HepG2 (cell line): ENCODE data around the gene DPYD.

Experiments
- EED ChIP-seq: sonication (generic); formaldehyde crosslinking; IDR thresholded peaks from 2 replicates; pipeline ENCODE4 v1.5.0; 2020; ENCODE audit warnings: mild to moderate bottlenecking, missing genetic modification reagents
- EZH2 ChIP-seq: conservative IDR thresholded peaks from 2 replicates; pipeline ENCODE4 v1.6.1; 2012; ENCODE audit warnings: mild to moderate bottlenecking, low read depth, low read length, moderate library complexity
- HDAC2 ChIP-seq: sonication (generic); formaldehyde crosslinking; IDR thresholded peaks from 2 replicates; pipeline ENCODE4 v1.4.0; 2020; ENCODE audit warnings: missing genetic modification reagents
- NFE2 ChIP-seq: sonication (generic); formaldehyde crosslinking; IDR thresholded peaks from 2 replicates; pipeline ENCODE4 v1.4.0; 2020; ENCODE audit warnings: missing genetic modification reagents
- POLR2A ChIP-seq, 2 experiments: IDR thresholded peaks; 2 replicates each; pipeline ENCODE4 v1.6.1; 2011; ENCODE audit warnings: low read depth in 2 of 2, low read length in 2 of 2, mild to moderate bottlenecking in 1 of 2, moderate library complexity in 1 of 2; ENCODE audit not compliant: insufficient read depth in 1 of 2
- POLR2AphosphoS2 ChIP-seq: IDR thresholded peaks from 2 replicates; pipeline ENCODE4 v1.6.1; 2011; ENCODE audit warnings: low read depth, low read length, improper control_type of control experiment
- SRSF4 ChIP-seq: fragments of 200-400 bp; formaldehyde crosslinking; IDR thresholded peaks from one replicate; pipeline ENCODE4 v1.6.1; 2018; ENCODE audit warnings: mild to moderate bottlenecking, low read depth, low read length, moderate library complexity; ENCODE audit not compliant: poor library complexity, severe bottlenecking
- ZBTB2 ChIP-seq: sonication (generic); formaldehyde crosslinking; IDR thresholded peaks from 2 replicates; pipeline ENCODE4 v1.8.0; 2022; ENCODE audit warnings: low read depth, missing genetic modification reagents
- ZKSCAN8 ChIP-seq: IDR thresholded peaks from 2 replicates; pipeline ENCODE4 v1.6.1; 2016; ENCODE audit warnings: borderline replicate concordance, missing genetic modification reagents, missing compliant biosample characterization
- ZNF784 ChIP-seq: sonication (generic); formaldehyde crosslinking; IDR thresholded peaks from 2 replicates; pipeline ENCODE4 v1.5.1; 2020; ENCODE audit warnings: missing genetic modification reagents, mild to moderate bottlenecking, borderline replicate concordance
- ZNF792 ChIP-seq: IDR thresholded peaks from 2 replicates; pipeline ENCODE4 v1.6.1; 2016

GRCh38 chr1:97084546-97084945, 836.3 kb downstream of the DPYD start:
- no peak for TF ChIP-seq SRSF4
- no peak for TF ChIP-seq ZBTB2 (CRISPR knock-in tag)
- TF ChIP-seq NFE2 (CRISPR knock-in tag), result no peak
- TF ChIP-seq POLR2AphosphoS2, result no peak
- no peak for TF ChIP-seq POLR2A (IDR thresholded peaks at IDR 0.05; ENCODE audit: insufficient read depth in 1 of 2, low read depth in 2 of 2, low read length in 2 of 2)
- TF ChIP-seq HDAC2 (CRISPR knock-in tag), result no peak
- no peak for TF ChIP-seq EED
- no peak for TF ChIP-seq EZH2
- no peak for TF ChIP-seq ZNF784 (CRISPR knock-in tag)
- no peak for TF ChIP-seq ZNF792 (CRISPR knock-in tag)
- TF ChIP-seq ZKSCAN8 (CRISPR knock-in tag), result no peak
